GM12873 (cell line): ENCODE data around the gene USP16.

ENCODE experiments used
- CTCF ChIP-seq: IDR thresholded peaks from 2 replicates; pipeline ENCODE4 v1.5.1; 2012; ENCODE audit warnings: low read depth, mild to moderate bottlenecking, moderate library complexity, low read length, control low read depth; ENCODE audit not compliant: insufficient read depth; ENCODE audit errors: missing control alignments

Gene USP16

GRCh38 chr21:29022166-29022565 lies 2.3 kb upstream of the USP16 start:
- TF ChIP-seq CTCF: no peak

GRCh38 chr21:29025328-29025713 lies 853 bp downstream of the USP16 start:
- no peak for TF ChIP-seq CTCF

- TF ChIP-seq CTCF: no peak
Measured at GRCh38 chr21:29029524-29029923, 5.1 kb downstream of the USP16 start.

- TF ChIP-seq CTCF: no peak
Measured at GRCh38 chr21:29030909-29031308, 6.4 kb downstream of the USP16 start.

- no peak for TF ChIP-seq CTCF
Measured at GRCh38 chr21:29033301-29033700, 8.8 kb downstream of the USP16 start.

GRCh38 chr21:29033871-29034270 lies 9.4 kb downstream of the USP16 start:
- no peak for TF ChIP-seq CTCF

DNA sequence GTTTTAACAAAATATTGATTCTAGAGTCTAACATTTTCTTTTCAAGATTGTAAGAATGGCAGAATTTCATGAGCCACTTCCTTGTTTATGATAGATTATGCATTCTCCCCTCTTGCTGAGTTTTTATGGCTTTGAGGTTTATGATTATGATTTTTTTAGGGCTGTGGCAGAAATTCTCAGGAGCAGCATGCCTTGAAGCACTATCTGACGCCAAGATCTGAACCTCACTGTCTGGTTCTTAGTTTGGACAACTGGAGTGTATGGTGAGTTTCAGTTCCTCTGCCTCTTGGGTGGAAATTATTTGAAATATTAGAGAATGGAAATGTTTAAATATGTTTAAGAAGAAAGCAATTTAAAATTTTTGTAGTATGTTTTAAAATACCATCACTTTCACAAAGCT lies 10.2 kb downstream of the USP16 start:
- no peak for TF ChIP-seq CTCF

DNA sequence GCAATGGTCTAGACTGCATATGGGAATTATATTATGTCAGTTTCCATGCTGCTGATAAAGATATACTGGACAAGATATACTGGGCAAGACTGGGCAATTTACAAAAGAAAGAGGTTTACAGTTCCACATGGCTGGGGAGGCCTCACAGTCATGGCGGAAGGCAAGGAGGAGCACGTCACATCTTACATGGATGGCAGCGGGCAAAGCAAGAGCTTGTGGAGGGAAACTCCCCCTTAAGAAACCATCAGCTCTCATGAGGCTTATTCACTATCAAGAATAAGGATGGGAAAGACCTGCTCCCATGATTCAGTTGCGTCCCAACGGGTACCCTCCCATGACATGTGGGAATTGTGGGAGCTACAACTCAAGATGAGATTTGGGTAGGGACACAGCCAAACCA lies 27.8 kb downstream of the USP16 start:
- TF ChIP-seq CTCF: no peak
